K562 (cell line): Measurements from ENCODE around the gene SPCS3.

Source experiments
- CBX3 ChIP-seq, 2 experiments: IDR thresholded peaks; 1 replicate in 1 of 2; 2 replicates in 1 of 2; pipeline ENCODE4 v1.6.1; 2012; ENCODE audit warnings: inconsistent platforms in 2 of 2, low read length in 2 of 2, borderline replicate concordance in 1 of 2, control low read depth in 1 of 2
- CTCF ChIP-seq, 3 experiments: IDR thresholded peaks in 2 of 3; conservative IDR thresholded peaks in 1 of 3; 2 replicates each; pipeline ENCODE4 v1.5.1; 2011 to 2012; ENCODE audit warnings: low read length in 3 of 3, mild to moderate bottlenecking in 3 of 3, control low read depth in 2 of 3, improper control_type of control experiment in 1 of 3, inconsistent platforms in 1 of 3, low read depth in 1 of 3, mixed read lengths in 1 of 3, moderate library complexity in 1 of 3; ENCODE audit not compliant: insufficient read depth in 2 of 3
- GATAD2A ChIP-seq: fragments of 450-650 bp; IDR thresholded peaks from 2 replicates; pipeline ENCODE4 v1.6.1; 2017
- KLF6 ChIP-seq: fragments of 250-450 bp; sonication (Bioruptor Pico); IDR thresholded peaks from 2 replicates; pipeline ENCODE4 v1.4.0; 2020; ENCODE audit warnings: mild to moderate bottlenecking, moderate library complexity, borderline replicate concordance
- MITF ChIP-seq: IDR thresholded peaks from 2 replicates; pipeline ENCODE4 v1.6.1; 2014; ENCODE audit warnings: antibody characterized with exemption
- RNF2 ChIP-seq: sonication (generic); IDR thresholded peaks from 2 replicates; pipeline ENCODE4 v1.6.1; 2016
- TEAD4 ChIP-seq, 2 experiments: sonication (generic) in 1 of 2; formaldehyde crosslinking in 1 of 2; IDR thresholded peaks; 2 replicates each; pipeline versions ENCODE4 v1.6.1 to v1.8.0; 2012 to 2022; ENCODE audit warnings: borderline replicate concordance in 1 of 2, inconsistent platforms in 1 of 2, low read length in 1 of 2, mild to moderate bottlenecking in 1 of 2, missing genetic modification reagents in 1 of 2

GRCh38 chr4:176359590-176359989 is 39.8 kb downstream of the SPCS3 start:
- TF ChIP-seq CBX3 (IDR thresholded peaks at IDR 0.05; ENCODE audit: borderline replicate concordance in 1 of 2, low read length in 2 of 2), result no peak
- TF ChIP-seq CTCF (IDR thresholded peaks at IDR 0.05 in 2 of 3, conservative IDR thresholded peaks at IDR 0.05 in 1 of 3; ENCODE audit: insufficient read depth in 2 of 3, low read depth in 1 of 3, low read length in 3 of 3), result no peak
- TF ChIP-seq MITF, result no peak
- TF ChIP-seq GATAD2A, result no peak
- TF ChIP-seq RNF2, result no peak
- TF ChIP-seq TEAD4 (IDR thresholded peaks at IDR 0.05; ENCODE audit: low read length), result no peak
- TF ChIP-seq TEAD4 (CRISPR knock-in tag; IDR thresholded peaks at IDR 0.05; ENCODE audit: borderline replicate concordance), result no peak
- no peak for TF ChIP-seq KLF6 (CRISPR knock-in tag)
